ENCODE measurements around the gene GABRB1.

- no peak for TF ChIP-seq CTCF (IDR thresholded peaks at IDR 0.05)
- no peak for TF ChIP-seq POLR2A (IDR thresholded peaks at IDR 0.05)
These were observed 434.9 kb downstream of the GABRB1 start for GRCh38 chr4:47466056-47466785.
